HCT116 (cell line): ENCODE measurements around the gene BTBD9.

Experiments
- EZH2 ChIP-seq: fragments of 200-600 bp; sonication (generic); IDR thresholded peaks from 2 replicates; pipeline ENCODE4 v1.6.1; 2017; ENCODE audit warnings: antibody characterized with exemption, mixed run types
- EZH2phosphoT487 ChIP-seq: fragments of 200-600 bp; IDR thresholded peaks from 2 replicates; pipeline ENCODE4 v1.6.1; 2018; ENCODE audit warnings: antibody characterized with exemption, borderline replicate concordance
- FOSL1 ChIP-seq: IDR thresholded peaks from 2 replicates; pipeline ENCODE4 v1.6.1; 2012; ENCODE audit warnings: low read depth
- POLR2A ChIP-seq: IDR thresholded peaks from 2 replicates; pipeline ENCODE4 v1.7.0; 2011; ENCODE audit warnings: borderline replicate concordance; ENCODE audit not compliant: insufficient read depth, insufficient read length; ENCODE audit errors: extremely low read depth
- POLR2AphosphoS5 ChIP-seq: IDR thresholded peaks from 2 replicates; pipeline ENCODE4 v1.6.1; 2011; ENCODE audit warnings: mild to moderate bottlenecking, low read depth, low read length, moderate library complexity
- RAD21 ChIP-seq: IDR thresholded peaks from 2 replicates; pipeline ENCODE4 v1.6.1; 2012; ENCODE audit warnings: low read depth, mild to moderate bottlenecking
- SIN3A ChIP-seq: IDR thresholded peaks from 2 replicates; pipeline ENCODE4 v1.6.1; 2012; ENCODE audit warnings: low read depth
- YY1 ChIP-seq: IDR thresholded peaks from 2 replicates; pipeline ENCODE4 v1.6.1; 2011; ENCODE audit warnings: low read length, low read depth, moderate library complexity, mild to moderate bottlenecking; ENCODE audit not compliant: insufficient replicate concordance; ENCODE audit errors: extremely low read depth
- ZFX ChIP-seq: fragments of 450-650 bp; IDR thresholded peaks from 2 replicates; pipeline ENCODE4 v1.6.1; 2017
- ZNF274 ChIP-seq: fragments of 200-500 bp; sonication (Bioruptor generic); IDR thresholded peaks from 2 replicates; pipeline ENCODE4 v1.6.1; 2014; ENCODE audit warnings: mild to moderate bottlenecking, low read depth, low read length, inconsistent platforms
- TF ChIP-seq, protein P1 (sequence below): IDR thresholded peaks from 2 replicates; pipeline ENCODE4 v1.6.1; 2012; ENCODE audit warnings: low read depth
- TF ChIP-seq, protein P2 (sequence below), 3 experiments: fragments of 200-600 bp in 1 of 3; sonication (generic) in 1 of 3; IDR thresholded peaks in 2 of 3; conservative IDR thresholded peaks in 1 of 3; 2 replicates each; pipeline ENCODE4 v1.5.1; 2012 to 2017; ENCODE audit warnings: low read depth in 2 of 3, low read length in 2 of 3, antibody characterized with exemption in 1 of 3, borderline replicate concordance in 1 of 3, control low read depth in 1 of 3, mild to moderate bottlenecking in 1 of 3, mixed read lengths in 1 of 3, mixed run types in 1 of 3, moderate library complexity in 1 of 3; ENCODE audit not compliant: insufficient read depth in 1 of 3
- TF ChIP-seq, protein P3 (sequence below): IDR thresholded peaks from 2 replicates; pipeline ENCODE4 v1.6.1; 2011; ENCODE audit warnings: mild to moderate bottlenecking, low read length, moderate library complexity; ENCODE audit not compliant: insufficient replicate concordance; ENCODE audit errors: extremely low read depth
- TF ChIP-seq, protein P4 (sequence below): IDR thresholded peaks from 2 replicates; pipeline ENCODE4 v1.6.1; 2012

DNA sequence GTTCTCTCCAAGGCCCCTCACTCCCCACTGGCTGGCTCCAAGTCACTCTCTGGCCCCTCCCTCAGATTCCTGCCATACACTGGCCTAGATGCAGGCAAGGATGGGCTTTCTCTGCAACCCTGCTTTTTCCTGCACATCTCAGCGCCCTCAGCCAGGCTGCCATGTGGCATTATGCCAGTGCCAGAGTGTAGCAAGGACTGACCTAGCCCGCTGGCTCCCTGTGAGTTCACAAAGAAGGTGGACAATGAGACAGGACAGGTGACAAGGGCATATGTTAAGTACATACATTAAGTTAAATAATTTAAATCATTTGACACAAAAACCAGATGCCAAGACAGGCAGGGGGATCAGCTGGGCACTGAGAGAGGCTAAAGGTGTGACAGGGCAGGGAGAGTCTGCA, 425.6 kb downstream of the BTBD9 start:
- TF ChIP-seq, protein P1, sequence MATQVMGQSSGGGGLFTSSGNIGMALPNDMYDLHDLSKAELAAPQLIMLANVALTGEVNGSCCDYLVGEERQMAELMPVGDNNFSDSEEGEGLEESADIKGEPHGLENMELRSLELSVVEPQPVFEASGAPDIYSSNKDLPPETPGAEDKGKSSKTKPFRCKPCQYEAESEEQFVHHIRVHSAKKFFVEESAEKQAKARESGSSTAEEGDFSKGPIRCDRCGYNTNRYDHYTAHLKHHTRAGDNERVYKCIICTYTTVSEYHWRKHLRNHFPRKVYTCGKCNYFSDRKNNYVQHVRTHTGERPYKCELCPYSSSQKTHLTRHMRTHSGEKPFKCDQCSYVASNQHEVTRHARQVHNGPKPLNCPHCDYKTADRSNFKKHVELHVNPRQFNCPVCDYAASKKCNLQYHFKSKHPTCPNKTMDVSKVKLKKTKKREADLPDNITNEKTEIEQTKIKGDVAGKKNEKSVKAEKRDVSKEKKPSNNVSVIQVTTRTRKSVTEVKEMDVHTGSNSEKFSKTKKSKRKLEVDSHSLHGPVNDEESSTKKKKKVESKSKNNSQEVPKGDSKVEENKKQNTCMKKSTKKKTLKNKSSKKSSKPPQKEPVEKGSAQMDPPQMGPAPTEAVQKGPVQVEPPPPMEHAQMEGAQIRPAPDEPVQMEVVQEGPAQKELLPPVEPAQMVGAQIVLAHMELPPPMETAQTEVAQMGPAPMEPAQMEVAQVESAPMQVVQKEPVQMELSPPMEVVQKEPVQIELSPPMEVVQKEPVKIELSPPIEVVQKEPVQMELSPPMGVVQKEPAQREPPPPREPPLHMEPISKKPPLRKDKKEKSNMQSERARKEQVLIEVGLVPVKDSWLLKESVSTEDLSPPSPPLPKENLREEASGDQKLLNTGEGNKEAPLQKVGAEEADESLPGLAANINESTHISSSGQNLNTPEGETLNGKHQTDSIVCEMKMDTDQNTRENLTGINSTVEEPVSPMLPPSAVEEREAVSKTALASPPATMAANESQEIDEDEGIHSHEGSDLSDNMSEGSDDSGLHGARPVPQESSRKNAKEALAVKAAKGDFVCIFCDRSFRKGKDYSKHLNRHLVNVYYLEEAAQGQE: no peak
- TF ChIP-seq EZH2 (no peak), YY1 (no peak), POLR2A (no peak), EZH2phosphoT487 (no peak), POLR2AphosphoS5 (no peak), RAD21 (no peak), ZNF274 (no peak), ZFX (no peak), FOSL1 (no peak), SIN3A (no peak)
- TF ChIP-seq, protein P2, sequence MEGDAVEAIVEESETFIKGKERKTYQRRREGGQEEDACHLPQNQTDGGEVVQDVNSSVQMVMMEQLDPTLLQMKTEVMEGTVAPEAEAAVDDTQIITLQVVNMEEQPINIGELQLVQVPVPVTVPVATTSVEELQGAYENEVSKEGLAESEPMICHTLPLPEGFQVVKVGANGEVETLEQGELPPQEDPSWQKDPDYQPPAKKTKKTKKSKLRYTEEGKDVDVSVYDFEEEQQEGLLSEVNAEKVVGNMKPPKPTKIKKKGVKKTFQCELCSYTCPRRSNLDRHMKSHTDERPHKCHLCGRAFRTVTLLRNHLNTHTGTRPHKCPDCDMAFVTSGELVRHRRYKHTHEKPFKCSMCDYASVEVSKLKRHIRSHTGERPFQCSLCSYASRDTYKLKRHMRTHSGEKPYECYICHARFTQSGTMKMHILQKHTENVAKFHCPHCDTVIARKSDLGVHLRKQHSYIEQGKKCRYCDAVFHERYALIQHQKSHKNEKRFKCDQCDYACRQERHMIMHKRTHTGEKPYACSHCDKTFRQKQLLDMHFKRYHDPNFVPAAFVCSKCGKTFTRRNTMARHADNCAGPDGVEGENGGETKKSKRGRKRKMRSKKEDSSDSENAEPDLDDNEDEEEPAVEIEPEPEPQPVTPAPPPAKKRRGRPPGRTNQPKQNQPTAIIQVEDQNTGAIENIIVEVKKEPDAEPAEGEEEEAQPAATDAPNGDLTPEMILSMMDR (IDR thresholded peaks at IDR 0.05 in 2 of 3, conservative IDR thresholded peaks at IDR 0.05 in 1 of 3; ENCODE audit: borderline replicate concordance in 1 of 3, insufficient read depth in 1 of 3, low read depth in 2 of 3, low read length in 2 of 3): no peak
- TF ChIP-seq, protein P3, sequence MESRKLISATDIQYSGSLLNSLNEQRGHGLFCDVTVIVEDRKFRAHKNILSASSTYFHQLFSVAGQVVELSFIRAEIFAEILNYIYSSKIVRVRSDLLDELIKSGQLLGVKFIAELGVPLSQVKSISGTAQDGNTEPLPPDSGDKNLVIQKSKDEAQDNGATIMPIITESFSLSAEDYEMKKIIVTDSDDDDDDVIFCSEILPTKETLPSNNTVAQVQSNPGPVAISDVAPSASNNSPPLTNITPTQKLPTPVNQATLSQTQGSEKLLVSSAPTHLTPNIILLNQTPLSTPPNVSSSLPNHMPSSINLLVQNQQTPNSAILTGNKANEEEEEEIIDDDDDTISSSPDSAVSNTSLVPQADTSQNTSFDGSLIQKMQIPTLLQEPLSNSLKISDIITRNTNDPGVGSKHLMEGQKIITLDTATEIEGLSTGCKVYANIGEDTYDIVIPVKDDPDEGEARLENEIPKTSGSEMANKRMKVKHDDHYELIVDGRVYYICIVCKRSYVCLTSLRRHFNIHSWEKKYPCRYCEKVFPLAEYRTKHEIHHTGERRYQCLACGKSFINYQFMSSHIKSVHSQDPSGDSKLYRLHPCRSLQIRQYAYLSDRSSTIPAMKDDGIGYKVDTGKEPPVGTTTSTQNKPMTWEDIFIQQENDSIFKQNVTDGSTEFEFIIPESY: no peak
- TF ChIP-seq, protein P4, sequence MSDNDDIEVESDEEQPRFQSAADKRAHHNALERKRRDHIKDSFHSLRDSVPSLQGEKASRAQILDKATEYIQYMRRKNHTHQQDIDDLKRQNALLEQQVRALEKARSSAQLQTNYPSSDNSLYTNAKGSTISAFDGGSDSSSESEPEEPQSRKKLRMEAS: no peak
